Lower leg skin (tissue), 4 donors: ENCODE data around the gene RAB7A. TPM values are rescaled to one million over a fixed set of nuclear protein-coding genes. Genes with fewer than 3 reads are reported as not detected.

Experiments used
- DNase-seq, 2 donors: peaks; one replicate each; pipeline ENCODE4 v3.0.0-alpha.2; 2019; ENCODE audit warnings: low spot score in 2 of 2
- H3K4me3 ChIP-seq: fragments of 200-600 bp; sonication (generic); 2 replicates; pipeline ENCODE4 v1.5.1; 2017; ENCODE audit warnings: mild to moderate bottlenecking, low read depth; ENCODE audit not compliant: poor library complexity, severe bottlenecking
- CTCF ChIP-seq, 3 donors: fragments of 450-650 bp; IDR thresholded peaks; one replicate each; pipeline ENCODE4 v1.5.1; 2016; ENCODE audit warnings: antibody characterized with exemption in 3 of 3, mild to moderate bottlenecking in 3 of 3, moderate library complexity in 2 of 3
- POLR2A ChIP-seq, 2 donors: fragments of 450-650 bp; IDR thresholded peaks; one replicate each; pipeline ENCODE4 v1.6.1; 2016 to 2017; ENCODE audit warnings: antibody characterized with exemption in 2 of 2, mild to moderate bottlenecking in 1 of 2, moderate library complexity in 1 of 2
- WGBS, 2 donors: methylation state at CpG; one replicate each; pipeline ENCODE4 v1.1.5; 2018; 5-methylcytosine and 5-hydroxymethylcytosine counted together
- intact Hi-C: fragments of 100-400 bp; cut with DNase I; formaldehyde crosslinking; loops from one replicate; pipeline ENCODE4 v1.15.0; 2023; ENCODE audit warnings: low total_unique reads
- total RNA-seq, 4 donors: library from RNA; depleted of rRNA; stranded (reverse); fragments of >200 nt; gene quantifications; one replicate each; pipeline ENCODE4 v1.1.0, GENCODE V29; 2016

Gene RAB7A
- total RNA-seq, 4 donors from 2014 or later: 82.0 to 127 (median 114) TPM

DNA sequence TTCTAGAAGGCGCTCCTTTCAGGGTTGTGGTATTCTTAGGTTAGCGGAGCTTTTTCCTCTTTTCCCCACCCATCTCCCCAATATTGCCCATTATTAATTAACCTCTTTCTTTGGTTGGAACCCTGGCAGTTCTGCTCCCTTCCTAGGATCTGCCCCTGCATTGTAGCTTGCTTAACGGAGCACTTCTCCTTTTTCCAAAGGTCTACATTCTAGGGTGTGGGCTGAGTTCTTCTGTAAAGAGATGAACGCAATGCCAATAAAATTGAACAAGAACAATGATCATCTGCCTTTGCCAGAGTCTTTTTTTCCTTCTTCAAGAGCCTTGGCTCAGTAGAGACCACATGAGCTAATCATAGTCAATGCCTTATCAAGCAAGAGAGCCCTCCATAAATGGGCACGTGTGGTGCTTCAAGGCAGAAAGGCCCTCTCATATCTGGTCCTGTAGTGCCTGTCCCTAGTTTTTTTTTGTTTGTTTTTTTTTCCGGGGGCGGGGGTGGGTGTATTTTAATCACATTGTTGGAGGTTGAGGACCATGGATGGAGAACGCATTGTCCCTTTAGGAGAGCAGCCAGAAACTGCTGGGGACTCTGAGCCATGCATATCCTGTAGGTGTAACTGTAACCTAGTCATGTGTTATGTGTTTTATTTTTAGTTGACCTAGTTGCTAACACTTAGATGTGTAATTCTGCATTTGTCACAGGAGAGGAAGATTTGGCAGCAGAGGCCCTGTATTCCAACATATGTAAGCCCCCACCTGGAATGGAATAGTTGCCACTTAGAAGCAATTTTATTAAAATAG is 88.7 kb downstream of the RAB7A start:
- H3K4me3 ChIP-seq: no peak overlapping the region
- intact Hi-C loops: no loop called here
- no peak for DNase-seq
- TF ChIP-seq POLR2A (IDR thresholded peaks at IDR 0.05) (no peak), CTCF (IDR thresholded peaks at IDR 0.05) (no peak)
- 89 to 92% methylated on average over 8 of the region's 8 CpGs for WGBS, 2 donors

DNA sequence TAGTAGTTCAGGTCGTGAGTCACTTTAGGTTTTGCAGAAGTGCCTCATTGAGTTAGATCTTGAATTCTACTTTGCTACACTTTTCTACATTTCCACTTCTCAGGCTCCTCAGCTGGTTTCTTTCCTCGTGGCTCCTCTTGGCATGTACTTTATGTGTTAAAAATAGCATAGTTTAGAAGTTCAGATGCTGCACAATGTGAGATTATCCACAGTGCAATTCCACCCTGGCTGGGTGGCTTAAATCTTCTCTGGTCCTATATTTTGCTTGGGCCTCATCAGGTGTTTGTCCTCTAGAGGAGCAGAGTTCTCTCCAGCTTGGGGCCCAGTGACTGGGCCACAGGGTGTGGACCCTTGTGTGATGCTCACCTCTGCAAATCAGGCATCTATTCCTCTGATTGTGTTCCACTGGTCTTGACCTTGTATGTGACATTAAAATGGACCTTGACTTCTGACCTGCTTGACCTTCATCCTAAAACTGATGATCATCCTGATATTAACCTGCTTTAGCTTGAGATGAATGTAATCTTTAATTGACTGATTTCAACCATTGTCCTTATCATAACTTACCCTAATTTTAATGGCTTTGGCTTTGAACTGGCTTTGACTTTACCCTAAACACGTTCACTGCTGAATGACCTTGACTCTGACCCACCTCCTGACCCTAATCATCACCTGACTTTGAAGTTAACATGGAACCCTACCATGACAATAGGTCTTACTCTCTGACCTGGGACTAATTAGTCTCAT is 89.5 kb downstream of the RAB7A start:
- WGBS, 2 donors: 63 to 71% methylated on average over 3 of the region's 3 CpGs
- no peak overlapping the region for H3K4me3 ChIP-seq
- DNase-seq: no peak
- TF ChIP-seq POLR2A (IDR thresholded peaks at IDR 0.05) (no peak), CTCF (IDR thresholded peaks at IDR 0.05) (no peak)
- intact Hi-C loops: no loop called here

GRCh38 chr3:128818186-128818787 is 92.3 kb downstream of the RAB7A start:
- no peak for DNase-seq
- H3K4me3 ChIP-seq: no peak overlapping the region
- WGBS, 2 donors: 97% methylated on average over 5 of the region's 5 CpGs
- TF ChIP-seq POLR2A (IDR thresholded peaks at IDR 0.05): no peak
- no peak for TF ChIP-seq CTCF (IDR thresholded peaks at IDR 0.05)
- intact Hi-C loops: no loop called here

- WGBS, 2 donors: 54 to 67% methylated on average over 7 of the region's 7 CpGs
- no peak for TF ChIP-seq CTCF (IDR thresholded peaks at IDR 0.05)
- no peak for TF ChIP-seq POLR2A (IDR thresholded peaks at IDR 0.05)
- no peak overlapping the region for H3K4me3 ChIP-seq
- intact Hi-C loops: no loop called here
- no peak for DNase-seq
These were observed 94.4 kb downstream of the RAB7A start for GRCh38 chr3:128820252-128820839.

DNA sequence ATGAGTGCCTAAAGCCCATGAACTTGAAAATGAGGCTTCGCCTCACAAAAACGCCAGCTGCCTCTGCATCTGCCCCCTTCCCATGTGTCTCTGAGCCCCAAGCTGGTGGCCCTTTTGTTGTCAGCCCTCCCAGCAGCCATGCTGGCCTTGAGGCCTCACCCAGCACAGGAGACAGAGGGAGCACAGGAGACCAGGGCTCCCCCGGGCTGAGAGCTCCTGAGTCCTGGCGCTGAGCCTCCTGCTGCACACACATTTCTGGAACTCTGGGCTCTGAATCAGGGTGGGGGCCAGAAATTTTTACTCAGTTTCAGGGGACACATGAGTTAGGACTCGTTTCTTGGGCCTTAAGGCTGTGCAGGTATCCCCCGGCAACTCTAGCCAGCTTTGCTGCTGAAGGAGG is 97.0 kb downstream of the RAB7A start:
- WGBS, 2 donors: 76 to 83% methylated on average over 6 of the region's 6 CpGs
- H3K4me3 ChIP-seq: no peak overlapping the region
- no peak for TF ChIP-seq POLR2A (IDR thresholded peaks at IDR 0.05)
- TF ChIP-seq CTCF (IDR thresholded peaks at IDR 0.05): no peak
- intact Hi-C loops: no loop called here
- DNase-seq: no peak
